GM23338 (cell line): ENCODE data around the gene MED27. TPM values are rescaled to one million over a fixed set of nuclear protein-coding genes. Genes with fewer than 3 reads are reported as not detected.

Experiments
- ATAC-seq: fragments of 200-7000 bp; cut with Tn5 transposase; 3 replicates; pipeline ENCODE4 v1.9.1; 2020
- DNase-seq: peaks from one replicate; pipeline ENCODE4 v3.0.0-alpha.2; 2015; ENCODE audit warnings: low spot score
- H2AFZ ChIP-seq: fragments of 200-600 bp; sonication (generic); 2 replicates; pipeline ENCODE4 v1.8.0; 2016; ENCODE audit warnings: antibody characterized with exemption, mild to moderate bottlenecking, moderate library complexity
- H3F3A ChIP-seq: fragments of 200-600 bp; sonication (generic); replicated peaks from 2 replicates; pipeline ENCODE4 v1.8.0; 2017; ENCODE audit warnings: antibody characterized with exemption, mixed run types, low read depth
- H3K27ac ChIP-seq: fragments of 200-600 bp; sonication (generic); 2 replicates; pipeline ENCODE4 v1.6.1; 2016; ENCODE audit warnings: low read depth
- H3K27me3 ChIP-seq: fragments of 200-600 bp; sonication (generic); 2 replicates; pipeline ENCODE4 v1.8.0; 2016; ENCODE audit warnings: mild to moderate bottlenecking, mixed run types, moderate library complexity; ENCODE audit not compliant: insufficient read depth
- H3K36me3 ChIP-seq: fragments of 200-600 bp; sonication (generic); 2 replicates; pipeline ENCODE4 v1.8.0; 2016; ENCODE audit warnings: mild to moderate bottlenecking; ENCODE audit not compliant: insufficient read depth
- H3K4me1 ChIP-seq: fragments of 200-600 bp; sonication (generic); 2 replicates; pipeline ENCODE4 v1.8.0; 2016; ENCODE audit warnings: mild to moderate bottlenecking, moderate library complexity; ENCODE audit not compliant: insufficient read depth
- H3K4me2 ChIP-seq: fragments of 200-600 bp; sonication (generic); 2 replicates; pipeline ENCODE4 v1.7.1; 2017; ENCODE audit warnings: mixed run types
- H3K4me3 ChIP-seq: fragments of 200-600 bp; sonication (generic); 2 replicates; pipeline ENCODE4 v1.6.1; 2016; ENCODE audit warnings: mixed run types
- H3K79me2 ChIP-seq: fragments of 200-600 bp; sonication (generic); replicated peaks from 2 replicates; pipeline ENCODE4 v1.8.0; 2017; ENCODE audit warnings: mild to moderate bottlenecking; ENCODE audit not compliant: insufficient read depth
- H3K9me2 ChIP-seq: fragments of 200-600 bp; sonication (generic); 2 replicates; pipeline ENCODE4 v1.8.0; 2017; ENCODE audit not compliant: insufficient read depth
- H4K20me1 ChIP-seq: fragments of 200-600 bp; sonication (generic); replicated peaks from 2 replicates; pipeline ENCODE4 v1.8.0; 2017; ENCODE audit warnings: mild to moderate bottlenecking; ENCODE audit not compliant: insufficient read depth
- H3K27ac Mint-ChIP-seq: 2 replicates; pipeline ENCODE4 v1.8.0; 2020; ENCODE audit warnings: inconsistent platforms, mild to moderate bottlenecking, moderate library complexity, mixed read lengths
- H3K27me3 Mint-ChIP-seq: 3 replicates; pipeline ENCODE4 v1.8.0; 2022; ENCODE audit warnings: low read depth, mild to moderate bottlenecking, moderate library complexity, mixed read lengths, inconsistent platforms; ENCODE audit not compliant: insufficient read depth, poor library complexity
- H3K36me3 Mint-ChIP-seq: 3 replicates; pipeline ENCODE4 v1.8.0; 2021; ENCODE audit warnings: low read depth, mild to moderate bottlenecking, inconsistent platforms, moderate library complexity, mixed read lengths
- H3K4me1 Mint-ChIP-seq: 3 replicates; pipeline ENCODE4 v1.8.0; 2020; ENCODE audit warnings: mild to moderate bottlenecking, inconsistent platforms, mixed read lengths
- H3K4me3 Mint-ChIP-seq: 3 replicates; pipeline ENCODE4 v1.8.0; 2021; ENCODE audit warnings: moderate library complexity, mild to moderate bottlenecking, inconsistent platforms, mixed read lengths
- H3K9me3 Mint-ChIP-seq: 3 replicates; pipeline ENCODE4 v1.8.0; 2020; ENCODE audit warnings: moderate library complexity, mild to moderate bottlenecking, inconsistent platforms, mixed read lengths
- CREB1 ChIP-seq: fragments of 250-450 bp; sonication (Bioruptor Pico); IDR thresholded peaks from 2 replicates; pipeline ENCODE4 v1.5.0; 2020; ENCODE audit warnings: low read depth, mild to moderate bottlenecking, moderate library complexity
- EZH2 ChIP-seq: fragments of 200-600 bp; sonication (generic); IDR thresholded peaks from one replicate; pipeline ENCODE4 v1.8.0; 2017; ENCODE audit warnings: antibody characterized with exemption, mild to moderate bottlenecking, low read depth; ENCODE audit not compliant: unreplicated experiment
- EZH2phosphoT487 ChIP-seq: fragments of 200-600 bp; sonication (generic); IDR thresholded peaks from one replicate; pipeline ENCODE4 v1.8.1; 2018; ENCODE audit warnings: antibody characterized with exemption; ENCODE audit not compliant: unreplicated experiment
- JUNB ChIP-seq: IDR thresholded peaks from one replicate; pipeline ENCODE4 v1.6.1; 2016; ENCODE audit warnings: antibody characterized with exemption; ENCODE audit not compliant: unreplicated experiment
- NANOG ChIP-seq: IDR thresholded peaks from 2 replicates; pipeline ENCODE4 v1.6.1; 2016; ENCODE audit warnings: antibody characterized with exemption, borderline replicate concordance
- POLR2AphosphoS5 ChIP-seq: IDR thresholded peaks from 2 replicates; pipeline ENCODE4 v1.6.1; 2016; ENCODE audit warnings: antibody characterized with exemption, low read depth
- STAT1 ChIP-seq: IDR thresholded peaks from one replicate; pipeline ENCODE4 v1.6.1; 2016; ENCODE audit warnings: antibody characterized with exemption; ENCODE audit not compliant: unreplicated experiment
- ZNF114 ChIP-seq: fragments of 250-450 bp; sonication (Bioruptor Pico); IDR thresholded peaks from 2 replicates; pipeline ENCODE4 v1.5.0; 2020; ENCODE audit warnings: mild to moderate bottlenecking, moderate library complexity
- ZNF331 ChIP-seq: fragments of 250-450 bp; sonication (Bioruptor Pico); IDR thresholded peaks from 2 replicates; pipeline ENCODE4 v1.5.0; 2020; ENCODE audit warnings: low read depth, mild to moderate bottlenecking, moderate library complexity
- polyA plus RNA-seq: library from polyadenylated mRNA; unstranded; fragments of >200 nt; fragmentation: Nextera tagmentation; extraction: Ambion mirVana; gene quantifications from 2 replicates; pipeline ENCODE4 v1.2.1, GENCODE V29; 2016
- total RNA-seq: library from RNA; depleted of rRNA; stranded (reverse); fragments of >200 nt; shearing (Covaris generic); gene quantifications from 2 replicates; pipeline ENCODE4 v1.2.3, GENCODE V29; 2014
- TF ChIP-seq, protein P1 (sequence below), 2 experiments: fragments of 200-600 bp in 1 of 2; sonication (generic) in 1 of 2; conservative IDR thresholded peaks; 2 replicates each; pipeline versions ENCODE4 v1.5.1 to v1.6.1; 2016 to 2017; ENCODE audit warnings: antibody characterized with exemption in 2 of 2, low read depth in 2 of 2, mild to moderate bottlenecking in 2 of 2, moderate library complexity in 1 of 2
- TF ChIP-seq, protein P2 (sequence below): IDR thresholded peaks from 2 replicates; pipeline ENCODE4 v1.6.1; 2016; ENCODE audit warnings: antibody characterized with exemption

MED27 gene
- total and polyA plus RNA-seq, 2 experiments from 2014 or later: 30.6 to 35.0 TPM

DNA sequence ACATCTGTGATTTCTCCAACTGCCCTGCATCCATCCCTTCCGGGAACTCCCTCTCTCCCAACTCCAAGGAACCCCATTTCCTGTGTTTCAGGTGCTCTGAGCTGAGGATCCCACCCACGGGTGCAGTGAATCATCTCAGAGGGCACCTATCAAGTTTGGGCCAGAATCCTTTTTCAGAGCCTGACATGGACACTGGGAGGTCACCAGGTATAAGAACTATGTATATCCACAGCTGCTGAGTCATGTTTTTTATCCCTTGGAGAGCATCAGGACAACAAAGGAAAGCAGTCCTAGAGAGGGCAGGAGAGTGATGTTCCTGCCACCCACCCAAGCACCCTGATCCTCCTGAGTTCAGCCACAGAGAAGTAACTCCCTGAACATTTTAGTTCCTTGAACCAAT, 3.8 kb downstream of the MED27 start (continued):
- TF ChIP-seq, protein P1, sequence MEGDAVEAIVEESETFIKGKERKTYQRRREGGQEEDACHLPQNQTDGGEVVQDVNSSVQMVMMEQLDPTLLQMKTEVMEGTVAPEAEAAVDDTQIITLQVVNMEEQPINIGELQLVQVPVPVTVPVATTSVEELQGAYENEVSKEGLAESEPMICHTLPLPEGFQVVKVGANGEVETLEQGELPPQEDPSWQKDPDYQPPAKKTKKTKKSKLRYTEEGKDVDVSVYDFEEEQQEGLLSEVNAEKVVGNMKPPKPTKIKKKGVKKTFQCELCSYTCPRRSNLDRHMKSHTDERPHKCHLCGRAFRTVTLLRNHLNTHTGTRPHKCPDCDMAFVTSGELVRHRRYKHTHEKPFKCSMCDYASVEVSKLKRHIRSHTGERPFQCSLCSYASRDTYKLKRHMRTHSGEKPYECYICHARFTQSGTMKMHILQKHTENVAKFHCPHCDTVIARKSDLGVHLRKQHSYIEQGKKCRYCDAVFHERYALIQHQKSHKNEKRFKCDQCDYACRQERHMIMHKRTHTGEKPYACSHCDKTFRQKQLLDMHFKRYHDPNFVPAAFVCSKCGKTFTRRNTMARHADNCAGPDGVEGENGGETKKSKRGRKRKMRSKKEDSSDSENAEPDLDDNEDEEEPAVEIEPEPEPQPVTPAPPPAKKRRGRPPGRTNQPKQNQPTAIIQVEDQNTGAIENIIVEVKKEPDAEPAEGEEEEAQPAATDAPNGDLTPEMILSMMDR (conservative IDR thresholded peaks at IDR 0.05; ENCODE audit: low read depth in 2 of 2): no peak
- no peak for TF ChIP-seq EZH2phosphoT487
- no peak for TF ChIP-seq POLR2AphosphoS5
- TF ChIP-seq ZNF114: no peak

DNA sequence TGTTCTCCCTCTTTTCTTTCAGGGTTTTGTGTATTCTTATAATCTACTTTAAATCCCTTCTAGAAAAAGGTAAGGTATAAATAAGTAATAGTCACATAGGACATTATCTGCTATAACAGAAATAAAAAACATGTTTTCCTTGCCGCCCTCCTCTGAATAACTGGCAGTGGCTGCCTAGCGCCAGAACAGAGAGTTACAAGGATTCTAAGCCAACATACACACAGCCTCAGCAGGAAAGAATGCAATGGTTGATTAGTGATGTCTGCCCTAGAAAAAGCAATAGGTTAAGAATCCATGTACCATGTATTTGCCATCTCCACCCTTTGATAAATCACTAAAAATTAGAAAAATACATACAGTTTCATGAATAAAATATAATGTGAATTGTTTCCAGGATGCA, 4.9 kb downstream of the MED27 start:
- H3K79me2 ChIP-seq: peaks cover 92% of the 10 kb centered on the region
- peaks cover 43% of the 10 kb centered on the region for H4K20me1 ChIP-seq
- H3K4me2 ChIP-seq: no peak overlapping the region
- peaks cover 13% of the 10 kb centered on the region for H3K4me1 ChIP-seq
- no peaks in the 10 kb centered on the region; the same call in 1 of the 2 replicates for H3K36me3 ChIP-seq
- DNase-seq (no peak), ATAC-seq (no peak)
- H3F3A ChIP-seq: no peaks in the 10 kb centered on the region
- no peak overlapping the region for H3K27ac Mint-ChIP-seq
- no peaks in the 10 kb centered on the region for H3K9me2 ChIP-seq
- TF ChIP-seq EZH2phosphoT487: no peak
- TF ChIP-seq EZH2: no peak
- TF ChIP-seq STAT1: no peak
- TF ChIP-seq CREB1 (CRISPR knock-in tag): no peak
- TF ChIP-seq, protein P1 (conservative IDR thresholded peaks at IDR 0.05; ENCODE audit: low read depth in 2 of 2): no peak
- H3K27me3 Mint-ChIP-seq: peaks cover 11% of the 10 kb centered on the region
- H3K27me3 ChIP-seq: no peaks in the 10 kb centered on the region
- no peak overlapping the region for H2AFZ ChIP-seq
- peaks cover 18% of the 10 kb centered on the region for H3K36me3 Mint-ChIP-seq
- H3K4me1 Mint-ChIP-seq: peaks cover 14% of the 10 kb centered on the region
- no peaks in the 10 kb centered on the region for H3K9me3 Mint-ChIP-seq
- H3K4me3 ChIP-seq: no peak overlapping the region
- H3K27ac ChIP-seq: no peak overlapping the region
- H3K4me3 Mint-ChIP-seq: no peak overlapping the region

DNA sequence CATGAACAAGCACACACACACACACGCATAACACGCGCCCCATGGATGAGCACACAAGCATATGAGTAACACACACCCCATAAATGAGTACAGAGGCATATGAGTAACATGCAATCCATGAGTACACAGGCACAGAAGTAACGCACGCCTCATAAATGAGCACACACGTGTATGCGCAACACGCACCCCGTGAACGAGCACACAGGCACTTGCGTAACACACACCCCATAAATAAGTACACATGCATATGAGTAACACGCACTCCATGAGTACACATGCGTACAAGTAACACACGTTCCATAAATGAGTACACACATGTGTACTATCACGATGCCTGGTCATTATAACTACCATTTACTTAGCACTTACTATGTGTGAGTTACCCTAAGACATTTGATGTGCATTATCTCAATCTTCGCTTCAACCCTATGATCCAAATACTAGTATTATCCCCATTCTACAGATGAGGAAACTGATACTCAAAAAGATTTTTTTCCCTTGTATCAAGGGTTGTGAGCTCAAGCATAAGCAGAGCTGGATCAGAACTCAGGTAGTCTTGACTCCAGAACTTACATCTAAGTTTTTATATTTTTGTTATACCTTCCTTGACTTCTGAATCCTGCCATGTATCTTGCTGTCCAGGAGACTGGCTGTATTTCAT, 7.7 kb downstream of the MED27 start:
- peaks cover 5% of the 10 kb centered on the region; the same call in 2 of the 3 replicates for H3K4me1 Mint-ChIP-seq
- DNase-seq: no peak
- H3K36me3 Mint-ChIP-seq: peaks cover 22% of the 10 kb centered on the region
- Histone ChIP-seq H3K79me2 (peaks cover 77% of the 10 kb centered on the region), H3K27me3 (no peaks in the 10 kb centered on the region), H3K4me2 (no peak overlapping the region), H3K36me3 (no peaks in the 10 kb centered on the region; the same call in 1 of the 2 replicates), H4K20me1 (peaks cover 47% of the 10 kb centered on the region), H3K27ac (no peak overlapping the region), H3K9me2 (no peaks in the 10 kb centered on the region), H2AFZ (no peak overlapping the region), H3K4me1 (no peaks in the 10 kb centered on the region; the same call in 1 of the 2 replicates), H3K4me3 (no peak overlapping the region), H3F3A (no peaks in the 10 kb centered on the region)
- H3K9me3 Mint-ChIP-seq: no peaks in the 10 kb centered on the region
- H3K27me3 Mint-ChIP-seq: peaks cover 4% of the 10 kb centered on the region
- no peak overlapping the region for H3K27ac Mint-ChIP-seq
- no peak for ATAC-seq
- H3K4me3 Mint-ChIP-seq: no peak overlapping the region
- TF ChIP-seq, protein P2, sequence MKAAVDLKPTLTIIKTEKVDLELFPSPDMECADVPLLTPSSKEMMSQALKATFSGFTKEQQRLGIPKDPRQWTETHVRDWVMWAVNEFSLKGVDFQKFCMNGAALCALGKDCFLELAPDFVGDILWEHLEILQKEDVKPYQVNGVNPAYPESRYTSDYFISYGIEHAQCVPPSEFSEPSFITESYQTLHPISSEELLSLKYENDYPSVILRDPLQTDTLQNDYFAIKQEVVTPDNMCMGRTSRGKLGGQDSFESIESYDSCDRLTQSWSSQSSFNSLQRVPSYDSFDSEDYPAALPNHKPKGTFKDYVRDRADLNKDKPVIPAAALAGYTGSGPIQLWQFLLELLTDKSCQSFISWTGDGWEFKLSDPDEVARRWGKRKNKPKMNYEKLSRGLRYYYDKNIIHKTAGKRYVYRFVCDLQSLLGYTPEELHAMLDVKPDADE: no peak
- TF ChIP-seq EZH2 (no peak), NANOG (no peak), STAT1 (no peak), ZNF331 (CRISPR knock-in tag) (no peak), JUNB (no peak), CREB1 (CRISPR knock-in tag) (no peak), POLR2AphosphoS5 (no peak)
- TF ChIP-seq, protein P1 (conservative IDR thresholded peaks at IDR 0.05; ENCODE audit: low read depth in 2 of 2): no peak
